HG03575 (cell line): ENCODE measurements around the gene USP24.

Experiments
- ATAC-seq: cut with Tn5 transposase; IDR thresholded peaks from one replicate; pipeline ENCODE4 v1.9.1; 2021; ENCODE audit not compliant: unreplicated experiment, insufficient number of reproducible peaks, low FRiP score; ENCODE audit errors: extremely low read depth

Gene USP24

DNA sequence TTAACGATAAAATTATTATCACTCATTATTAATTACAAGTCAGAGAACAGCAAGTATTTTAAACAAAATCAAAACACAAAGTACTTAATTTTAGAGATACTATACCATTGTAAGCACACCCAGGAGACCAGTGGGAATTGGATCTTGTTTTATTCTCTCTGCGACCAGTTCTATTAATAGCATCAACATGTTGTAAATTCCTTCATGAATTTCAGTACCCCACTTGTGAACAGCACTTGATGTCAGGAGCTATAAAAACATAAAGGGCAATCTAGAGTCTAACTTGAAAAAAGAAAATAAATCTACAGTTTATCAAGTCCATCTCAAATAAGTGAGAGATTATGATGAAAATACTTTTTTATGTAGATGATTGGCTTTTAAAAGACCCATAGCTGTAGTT lies 42.9 kb downstream of the USP24 start:
- no peak for ATAC-seq

DNA sequence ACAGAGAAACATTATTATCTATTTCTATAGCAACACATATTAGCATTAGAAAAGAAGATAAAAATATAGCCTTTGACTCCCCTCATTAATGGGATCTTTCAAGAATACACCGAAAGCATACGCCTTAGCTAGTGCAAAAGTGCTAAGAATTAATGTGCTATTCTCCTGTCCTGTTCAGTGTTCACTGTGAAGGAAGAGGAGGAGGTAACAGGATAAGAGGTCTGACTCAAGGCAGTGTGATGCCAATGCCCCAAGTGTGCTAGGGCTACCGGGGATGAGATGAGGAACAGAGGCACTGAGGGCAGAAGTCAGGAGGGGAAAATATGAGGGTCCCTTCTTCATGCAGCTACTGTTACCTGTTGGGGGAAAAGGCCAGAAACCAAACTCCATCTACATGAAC lies 43.5 kb downstream of the USP24 start:
- no peak for ATAC-seq

DNA sequence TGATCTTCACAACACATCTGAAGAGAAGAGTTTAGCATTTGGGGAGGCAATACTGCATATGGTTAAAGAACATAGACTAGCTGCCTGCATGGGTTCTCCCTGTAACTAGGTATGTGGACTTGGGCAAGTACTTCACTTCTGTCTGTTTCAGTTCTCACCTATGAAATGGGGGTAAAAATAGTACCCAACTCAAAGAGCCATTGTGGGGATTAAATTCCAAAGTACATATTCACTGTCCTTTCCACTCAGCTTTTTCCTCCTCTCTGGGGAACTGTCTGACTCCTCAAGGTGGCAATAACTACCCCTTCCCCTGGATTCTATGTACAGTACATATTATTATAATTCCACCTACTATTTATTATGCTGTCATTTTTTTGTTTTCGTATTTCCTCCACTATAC lies 44.7 kb downstream of the USP24 start:
- ATAC-seq = no peak

DNA sequence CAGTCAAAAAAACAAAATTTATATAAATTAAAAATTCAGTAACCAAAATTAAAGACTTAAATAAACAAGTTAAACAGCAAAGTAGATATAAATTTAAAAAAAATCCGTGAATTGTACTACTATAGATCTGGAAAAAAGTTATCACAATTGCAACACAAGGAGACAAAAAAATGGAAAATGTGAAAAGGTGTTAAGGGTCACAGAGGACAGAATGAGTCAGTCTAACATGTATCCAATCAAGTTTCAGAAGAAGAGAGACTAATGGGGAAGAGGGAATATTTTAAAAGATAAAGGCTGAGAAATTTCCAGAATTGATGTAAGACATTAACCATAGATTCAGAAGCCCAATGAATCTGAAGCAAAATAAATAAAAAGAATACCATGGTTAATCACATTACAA lies 46.0 kb downstream of the USP24 start:
- ATAC-seq = no peak

DNA sequence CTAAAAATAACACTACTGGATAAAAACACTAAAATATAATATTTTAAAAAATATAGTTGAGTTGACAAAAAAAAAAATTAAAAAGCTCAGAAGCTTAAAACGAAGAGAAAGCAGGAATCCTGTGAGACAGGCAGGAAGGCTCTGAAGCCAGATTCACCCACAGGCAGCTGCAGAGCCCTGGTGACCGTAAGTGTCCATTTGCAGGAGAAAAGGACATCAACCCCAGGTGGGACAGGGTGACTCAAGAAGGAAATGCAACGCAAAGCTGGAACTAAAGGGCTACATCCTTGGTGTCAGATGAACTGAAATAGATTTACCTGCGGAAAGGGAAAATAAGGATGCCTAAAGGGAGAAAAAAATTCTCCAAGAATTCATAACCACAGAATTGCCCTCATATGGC lies 46.8 kb downstream of the USP24 start:
- no peak for ATAC-seq

DNA sequence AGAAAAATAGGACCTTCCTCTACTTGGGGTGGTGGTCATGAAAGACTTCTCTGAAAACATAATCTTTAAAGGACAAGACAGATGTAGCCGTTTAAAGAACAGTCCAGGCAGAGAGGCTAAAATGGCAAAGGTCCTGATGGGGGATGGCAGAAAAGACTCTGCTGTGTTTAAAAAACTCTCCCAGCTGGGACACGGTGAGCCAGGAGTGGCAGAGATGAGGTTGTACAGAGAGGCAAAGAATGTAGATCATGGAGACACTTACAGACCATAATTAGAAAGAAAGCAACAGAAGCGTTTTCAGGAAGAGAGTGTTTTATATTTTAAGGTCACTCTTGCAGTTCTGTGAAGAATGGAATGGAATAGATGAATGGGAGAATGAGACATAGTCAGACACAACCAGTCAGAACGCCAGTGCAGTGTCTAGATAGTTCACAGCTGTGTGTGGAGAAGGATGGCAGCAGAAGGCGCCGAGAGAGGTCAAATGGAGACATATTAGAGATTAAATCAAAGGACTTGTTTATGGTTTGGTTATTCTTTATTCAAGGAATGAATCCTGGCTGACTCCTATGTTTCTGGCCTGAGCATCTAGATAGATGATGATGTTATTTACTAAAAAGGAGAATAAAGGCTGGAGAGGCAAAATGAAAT lies 47.8 kb downstream of the USP24 start:
- ATAC-seq = no peak

DNA sequence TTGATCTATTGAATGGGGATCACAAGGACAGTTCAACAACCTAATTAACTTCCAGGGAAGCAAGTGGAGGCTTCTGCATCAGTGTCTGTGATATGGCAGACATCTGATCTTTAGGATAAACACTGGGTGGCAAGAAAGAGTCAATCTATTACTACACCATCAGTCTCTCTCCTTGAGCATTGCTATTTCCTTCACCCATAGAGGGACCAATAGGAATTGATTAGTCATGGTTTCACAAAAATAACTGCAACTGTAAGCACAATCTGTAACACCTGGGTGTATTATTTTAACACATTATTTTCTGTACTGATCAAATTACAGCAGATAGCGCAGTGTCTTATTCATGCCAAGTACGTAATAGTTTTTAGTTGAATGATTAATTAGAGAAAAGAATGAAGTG lies 50.3 kb downstream of the USP24 start:
- no peak for ATAC-seq

DNA sequence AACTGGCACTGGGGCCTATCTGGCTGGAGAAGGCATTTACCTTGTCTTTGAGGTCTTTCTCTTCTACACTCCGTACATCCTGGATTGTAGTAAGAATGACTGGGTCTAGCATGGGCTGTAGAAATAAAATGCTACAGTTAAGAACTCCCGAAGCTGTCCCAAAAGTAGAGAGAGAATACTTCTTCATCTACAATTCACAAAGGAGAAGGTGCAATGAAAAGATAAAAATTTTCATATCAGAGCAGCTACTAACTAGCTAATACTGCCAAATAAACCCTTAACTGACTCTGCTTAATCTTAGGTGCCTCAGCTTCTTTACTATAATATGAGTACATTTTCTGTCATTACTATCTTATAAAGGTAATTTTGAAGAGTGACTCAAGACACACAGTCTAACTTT lies 55.6 kb downstream of the USP24 start:
- no peak for ATAC-seq

DNA sequence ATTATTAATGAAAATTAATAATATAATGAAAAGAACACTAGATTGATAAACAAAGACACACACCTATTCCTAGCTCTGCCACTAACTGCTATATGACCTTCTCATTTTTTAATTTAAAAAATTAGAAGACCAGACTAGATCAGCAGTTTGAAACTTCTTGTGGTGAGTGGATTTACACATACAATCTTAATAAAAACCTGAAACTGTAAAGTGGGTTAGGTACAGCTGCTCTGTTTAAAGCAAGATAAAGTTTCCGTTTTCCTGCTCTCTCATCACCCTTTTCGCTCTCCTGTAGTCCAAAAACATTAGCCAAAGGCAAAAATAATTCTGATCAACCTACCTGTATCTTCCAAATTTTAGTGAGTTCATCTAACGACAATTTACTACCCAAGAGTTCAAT lies 58.6 kb downstream of the USP24 start:
- no peak for ATAC-seq

DNA sequence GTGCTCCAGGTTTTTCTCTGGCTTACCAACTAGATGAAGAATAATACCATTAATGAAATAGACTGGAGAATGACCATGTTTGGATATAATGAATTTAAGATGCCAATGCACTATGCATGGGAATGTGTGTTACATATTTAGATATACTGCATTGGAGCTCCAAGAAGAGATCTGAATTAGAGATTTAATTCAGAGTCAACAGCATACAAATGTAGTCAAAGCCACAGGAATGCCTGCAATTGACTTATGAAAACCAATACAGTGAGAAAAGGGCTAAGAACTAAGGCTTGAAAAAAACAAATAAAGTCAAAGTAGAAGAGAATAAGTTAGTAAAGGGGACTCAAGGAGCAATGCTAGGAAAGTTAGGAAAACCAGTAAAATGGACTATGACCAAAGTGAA lies 59.1 kb downstream of the USP24 start:
- no peak for ATAC-seq

DNA sequence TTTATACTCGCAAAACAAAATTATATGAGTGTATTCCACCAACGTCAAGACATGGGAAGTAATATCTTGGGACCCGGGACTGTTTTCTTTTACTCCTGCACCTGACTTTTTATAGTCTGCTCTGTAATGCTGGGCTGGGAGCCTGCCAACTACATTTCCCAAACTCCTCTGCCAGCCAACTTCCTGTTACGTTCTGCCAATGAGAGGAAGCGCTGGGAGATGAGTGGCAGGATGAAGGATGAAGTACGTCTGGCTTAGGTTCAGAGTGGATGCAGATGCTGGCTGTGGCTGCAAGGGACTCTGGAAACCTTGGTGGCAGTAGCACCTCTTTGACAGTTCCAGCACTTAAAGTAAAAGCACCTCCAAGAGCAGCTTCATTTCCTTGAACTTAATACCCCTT lies 59.6 kb downstream of the USP24 start:
- no peak for ATAC-seq

DNA sequence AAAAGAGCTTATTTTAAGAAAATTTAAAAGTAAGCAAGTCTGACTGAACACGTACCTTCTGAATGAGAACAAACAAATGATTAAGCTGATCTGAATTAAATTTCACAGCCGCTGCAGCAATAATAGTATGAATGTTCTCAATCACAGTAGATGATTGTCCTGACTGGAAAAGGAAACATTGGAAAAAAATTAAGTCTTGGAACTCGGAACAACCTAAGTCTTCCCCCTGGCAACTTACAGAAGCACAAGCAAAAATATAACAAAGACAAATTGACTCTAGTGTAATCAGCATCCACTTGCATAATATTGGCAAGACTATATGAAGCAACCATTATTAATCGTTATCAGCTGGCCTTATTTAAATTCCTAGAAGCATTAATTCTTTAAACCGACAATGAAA lies 60.5 kb downstream of the USP24 start:
- no peak for ATAC-seq

DNA sequence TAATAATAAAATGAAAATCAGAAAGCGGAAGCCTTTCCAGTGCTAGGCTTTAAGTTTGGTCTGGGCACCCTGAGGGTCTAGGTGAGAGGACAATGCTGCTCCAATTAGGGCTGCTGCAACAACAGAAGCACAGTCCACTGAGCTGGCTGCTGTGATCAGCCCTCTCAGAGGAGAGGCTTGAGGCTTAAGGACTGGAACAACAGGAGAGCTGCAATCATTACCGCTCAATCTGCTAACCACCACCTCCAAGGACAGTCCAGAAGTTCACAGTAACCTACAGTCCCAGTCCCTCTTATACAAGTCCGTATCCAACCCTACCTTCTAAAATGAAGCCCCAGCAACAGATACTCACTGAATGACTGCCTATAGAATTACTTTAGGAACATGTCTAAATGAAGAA lies 62.1 kb downstream of the USP24 start:
- no peak for ATAC-seq

DNA sequence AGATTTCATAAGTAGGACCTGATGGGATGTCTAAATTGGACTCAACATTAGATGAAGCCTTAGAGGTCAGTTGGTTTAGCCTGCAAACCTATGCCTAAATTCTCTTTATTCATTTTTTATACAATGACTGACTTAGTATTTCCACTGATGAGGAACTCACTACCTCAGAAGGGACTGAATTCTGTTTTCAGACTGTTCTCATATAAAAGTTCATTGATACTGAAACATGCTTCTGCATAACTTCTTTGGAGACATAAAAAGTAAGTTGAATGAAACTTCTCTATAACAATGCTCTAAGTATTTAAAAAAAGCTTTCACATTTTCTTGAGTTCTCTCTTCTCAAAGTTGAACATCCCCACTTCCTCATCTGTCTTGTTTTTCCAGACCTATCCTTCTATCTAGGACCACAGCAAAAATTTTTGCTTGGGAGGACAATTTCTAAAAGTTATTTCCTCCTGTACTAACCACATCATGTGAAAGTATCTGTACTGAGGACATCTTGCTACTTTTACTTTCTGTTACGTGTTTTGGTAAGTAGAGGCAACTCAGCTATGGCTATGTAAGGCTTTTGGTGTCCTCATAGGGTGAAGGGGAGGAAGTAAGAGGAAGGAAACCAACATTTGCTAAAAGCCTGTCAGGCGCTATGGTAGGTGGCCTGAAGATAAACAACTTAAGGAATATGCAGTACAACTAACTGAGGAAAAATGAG lies 64.1 kb downstream of the USP24 start:
- peak; percentile 63 for ATAC-seq

DNA sequence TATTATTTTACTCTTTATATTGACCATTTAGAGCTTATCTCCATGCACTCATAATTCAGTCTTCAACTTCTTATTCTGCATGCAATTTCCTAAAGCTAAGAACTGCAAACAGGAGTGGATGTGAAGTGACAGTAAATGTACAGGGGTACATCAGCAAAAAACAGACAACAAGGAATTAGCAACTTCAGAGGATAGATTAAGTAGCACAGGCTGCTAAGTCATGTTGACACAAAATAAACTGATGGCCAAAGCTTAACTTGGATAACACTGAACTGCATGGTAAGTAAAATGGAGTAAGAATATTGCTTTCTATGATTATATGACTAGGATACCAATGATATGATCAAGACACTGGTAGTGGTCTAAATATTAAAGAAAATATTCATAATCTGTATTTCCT lies 66.5 kb downstream of the USP24 start:
- no peak for ATAC-seq

DNA sequence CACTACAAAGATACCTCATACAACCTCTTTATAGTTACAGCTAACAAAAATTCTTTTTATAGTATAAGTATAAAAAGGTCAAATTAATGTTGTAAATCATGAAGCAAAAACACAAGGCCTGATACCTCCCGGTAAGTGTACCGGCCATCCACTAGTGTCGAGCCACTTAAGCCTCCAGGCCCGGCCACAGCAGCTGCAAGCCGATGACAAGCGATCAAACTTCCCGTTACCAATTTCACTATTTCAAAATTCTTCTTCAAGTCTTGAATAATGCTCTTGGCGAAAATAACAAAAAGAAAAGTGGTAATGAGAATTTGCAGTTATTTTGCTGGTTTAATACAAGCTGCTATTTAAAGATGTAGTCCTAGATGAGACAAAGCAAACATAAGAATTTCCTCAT lies 67.6 kb downstream of the USP24 start:
- no peak for ATAC-seq

DNA sequence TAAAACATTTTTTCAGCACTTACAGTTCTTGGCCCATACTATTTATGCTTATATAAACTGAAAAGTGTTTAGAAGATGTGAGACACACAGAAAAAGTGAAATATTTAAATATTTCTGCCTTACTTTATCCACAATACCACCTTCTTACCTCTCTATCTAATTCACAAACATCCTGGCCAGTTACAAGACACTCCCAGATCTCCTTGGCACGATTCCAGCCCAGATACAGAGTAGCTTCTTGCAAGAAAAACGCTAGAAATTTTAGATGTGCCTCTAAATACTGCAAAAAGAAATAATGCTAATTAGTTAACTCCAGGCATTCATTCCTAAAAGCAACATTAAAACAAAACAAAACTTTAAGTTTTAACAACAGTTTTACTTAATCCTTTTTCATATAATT lies 68.4 kb downstream of the USP24 start:
- no peak for ATAC-seq

DNA sequence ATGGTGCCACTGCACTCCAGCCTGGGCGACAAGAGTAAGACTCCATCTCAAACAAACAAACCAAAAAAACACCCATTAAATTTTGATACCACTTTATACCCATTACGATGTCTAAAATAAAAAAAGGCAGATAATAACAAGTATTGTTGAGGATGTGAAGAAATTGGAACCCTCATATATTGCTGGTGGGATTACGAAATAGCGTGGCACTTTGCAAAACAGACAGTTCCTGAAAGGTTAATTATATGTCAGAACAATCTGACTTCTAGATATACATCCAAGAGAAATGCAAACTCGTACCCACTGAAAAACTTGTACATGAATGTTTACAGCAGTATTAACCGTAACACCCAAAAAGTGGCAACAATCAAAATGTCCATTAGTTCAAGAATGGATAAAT lies 70.3 kb downstream of the USP24 start:
- ATAC-seq = no peak

DNA sequence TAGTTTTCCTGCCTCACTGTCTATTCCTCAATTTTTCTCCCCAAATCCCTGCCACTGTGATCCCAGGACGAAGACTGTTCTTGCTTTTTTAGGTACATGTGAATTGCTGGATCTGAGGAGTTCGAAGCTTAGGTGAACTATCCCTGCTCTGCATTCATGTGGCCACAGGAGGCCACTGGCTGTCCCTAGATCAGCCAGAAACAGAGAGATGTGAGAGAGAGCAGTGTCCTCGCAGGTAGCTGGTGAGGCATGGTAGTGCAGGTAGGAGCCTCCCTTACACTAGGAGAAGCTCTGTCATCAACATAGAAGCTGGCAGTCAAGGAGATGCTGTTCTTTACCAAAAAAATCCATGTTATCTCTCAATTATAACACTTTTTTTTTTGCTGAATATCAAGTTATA lies 71.5 kb downstream of the USP24 start:
- no peak for ATAC-seq

DNA sequence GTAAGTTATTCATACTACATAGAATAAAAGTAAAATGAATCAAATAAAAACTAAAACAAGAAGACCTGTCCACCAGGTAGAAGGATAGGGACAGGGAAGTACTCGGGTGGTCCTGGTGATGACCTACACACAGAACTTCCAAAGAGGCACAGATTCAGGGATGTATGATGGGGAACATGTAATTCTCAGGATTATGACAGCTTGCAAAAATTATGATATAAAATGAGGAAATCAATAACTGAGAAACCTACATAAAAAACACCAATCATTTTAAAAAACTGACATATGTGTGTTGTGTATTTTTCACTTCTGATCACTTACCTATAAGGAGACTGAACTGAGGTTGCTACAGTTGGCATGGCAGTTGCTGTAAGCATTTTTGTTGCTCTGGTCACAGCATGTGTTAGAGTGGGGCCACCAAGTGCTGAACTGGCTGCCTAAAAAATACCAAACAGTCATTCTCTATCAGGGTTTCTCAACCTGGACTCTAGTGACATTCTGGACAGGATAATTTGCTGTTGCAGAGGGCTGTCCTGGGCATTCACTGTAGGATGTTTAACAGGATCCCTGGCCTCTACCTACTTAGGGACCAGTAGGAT lies 73.8 kb downstream of the USP24 start:
- ATAC-seq = no peak

DNA sequence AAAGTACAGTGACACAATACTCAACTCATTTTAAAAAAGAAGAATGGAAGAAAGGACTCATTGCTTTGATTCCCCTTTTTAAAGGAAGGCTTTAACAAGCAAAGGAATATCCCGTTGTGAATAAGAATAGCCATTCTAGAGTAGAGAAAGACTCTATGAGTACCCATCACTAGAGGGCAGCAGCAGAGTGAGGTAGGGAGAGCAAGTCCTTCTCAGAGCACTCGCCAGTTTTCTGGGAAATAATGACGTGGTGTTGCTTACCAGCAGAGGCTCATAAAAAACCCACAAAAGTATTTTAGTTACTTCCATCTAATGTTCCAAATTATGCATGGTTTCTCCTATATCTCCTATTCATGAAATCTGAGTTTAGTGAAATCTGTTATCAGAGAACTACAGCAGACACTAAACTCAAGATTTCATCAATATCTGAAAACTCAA lies 74.6 kb downstream of the USP24 start:
- no peak for ATAC-seq
